Lower leg skin (tissue), 4 donors: ENCODE data around the gene USP20. TPM values are rescaled to one million over a fixed set of nuclear protein-coding genes. Genes with fewer than 3 reads are reported as not detected.

ENCODE experiments used
- DNase-seq, 2 donors: peaks; one replicate each; pipeline ENCODE4 v3.0.0-alpha.2; 2019; ENCODE audit warnings: low spot score in 2 of 2
- H3K4me3 ChIP-seq: fragments of 200-600 bp; sonication (generic); 2 replicates; pipeline ENCODE4 v1.5.1; 2017; ENCODE audit warnings: mild to moderate bottlenecking, low read depth; ENCODE audit not compliant: poor library complexity, severe bottlenecking
- POLR2A ChIP-seq, 2 donors: fragments of 450-650 bp; IDR thresholded peaks; one replicate each; pipeline ENCODE4 v1.6.1; 2016 to 2017; ENCODE audit warnings: antibody characterized with exemption in 2 of 2, mild to moderate bottlenecking in 1 of 2, moderate library complexity in 1 of 2
- WGBS, 2 donors: methylation state at CpG; one replicate each; pipeline ENCODE4 v1.1.5; 2018; 5-methylcytosine and 5-hydroxymethylcytosine counted together
- intact Hi-C: fragments of 100-400 bp; cut with DNase I; formaldehyde crosslinking; loops from one replicate; pipeline ENCODE4 v1.15.0; 2023; ENCODE audit warnings: low total_unique reads
- microRNA-seq, 2 donors: library from miRNA; unstranded; fragments of <30 nt; microRNA quantifications; one replicate each; pipeline ENCODE4, GENCODE V29; 2016; ENCODE audit warnings: borderline replicate concordance in 2 of 2, borderline number of aligned reads in 1 of 2
- total RNA-seq, 4 donors: library from RNA; depleted of rRNA; stranded (reverse); fragments of >200 nt; gene quantifications; one replicate each; pipeline ENCODE4 v1.1.0, GENCODE V29; 2016
- TF ChIP-seq, protein P1 (sequence below), 3 donors: fragments of 450-650 bp; IDR thresholded peaks; one replicate each; pipeline ENCODE4 v1.5.1; 2016; ENCODE audit warnings: antibody characterized with exemption in 3 of 3, mild to moderate bottlenecking in 3 of 3, moderate library complexity in 2 of 3

The USP20 gene
- total RNA-seq, 4 donors from 2014 or later: 20.7 to 39.7 (median 36.1) TPM

GRCh38 chr9:129919841-129920240 lies 84.6 kb downstream of the USP20 start:
- DNase-seq: no peak
- WGBS, 2 donors: 79 to 80% methylated on average over 3 of the region's 3 CpGs
- intact Hi-C loops: no loop called here
- TF ChIP-seq, protein P1, sequence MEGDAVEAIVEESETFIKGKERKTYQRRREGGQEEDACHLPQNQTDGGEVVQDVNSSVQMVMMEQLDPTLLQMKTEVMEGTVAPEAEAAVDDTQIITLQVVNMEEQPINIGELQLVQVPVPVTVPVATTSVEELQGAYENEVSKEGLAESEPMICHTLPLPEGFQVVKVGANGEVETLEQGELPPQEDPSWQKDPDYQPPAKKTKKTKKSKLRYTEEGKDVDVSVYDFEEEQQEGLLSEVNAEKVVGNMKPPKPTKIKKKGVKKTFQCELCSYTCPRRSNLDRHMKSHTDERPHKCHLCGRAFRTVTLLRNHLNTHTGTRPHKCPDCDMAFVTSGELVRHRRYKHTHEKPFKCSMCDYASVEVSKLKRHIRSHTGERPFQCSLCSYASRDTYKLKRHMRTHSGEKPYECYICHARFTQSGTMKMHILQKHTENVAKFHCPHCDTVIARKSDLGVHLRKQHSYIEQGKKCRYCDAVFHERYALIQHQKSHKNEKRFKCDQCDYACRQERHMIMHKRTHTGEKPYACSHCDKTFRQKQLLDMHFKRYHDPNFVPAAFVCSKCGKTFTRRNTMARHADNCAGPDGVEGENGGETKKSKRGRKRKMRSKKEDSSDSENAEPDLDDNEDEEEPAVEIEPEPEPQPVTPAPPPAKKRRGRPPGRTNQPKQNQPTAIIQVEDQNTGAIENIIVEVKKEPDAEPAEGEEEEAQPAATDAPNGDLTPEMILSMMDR (IDR thresholded peaks at IDR 0.05): no peak
- no peak for TF ChIP-seq POLR2A (IDR thresholded peaks at IDR 0.05)
- no peak overlapping the region for H3K4me3 ChIP-seq

DNA sequence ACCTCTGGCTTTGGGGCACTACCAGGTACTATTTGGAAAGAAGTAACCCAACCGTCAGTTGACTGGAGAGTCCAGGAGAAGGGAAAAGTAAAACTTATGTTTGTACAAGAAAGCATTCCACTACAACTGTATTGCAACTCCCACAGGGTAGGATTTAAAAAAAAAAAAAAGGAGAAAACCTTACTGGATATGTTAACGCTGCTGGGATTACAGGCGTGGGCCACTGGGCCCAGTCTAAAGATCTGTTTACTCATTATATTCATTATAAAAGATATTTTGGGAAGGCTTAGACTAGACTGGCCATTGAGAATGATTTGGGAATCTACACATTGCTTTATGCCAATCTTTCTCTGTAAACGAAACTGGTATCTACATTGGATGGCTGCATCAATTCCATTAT lies 86.6 kb downstream of the USP20 start:
- intact Hi-C loops: no loop called here
- no peak overlapping the region for H3K4me3 ChIP-seq
- no peak for DNase-seq
- WGBS, 2 donors: 91 to 94% methylated on average over 4 of the region's 4 CpGs
- TF ChIP-seq, protein P1 (IDR thresholded peaks at IDR 0.05): no peak
- no peak for TF ChIP-seq POLR2A (IDR thresholded peaks at IDR 0.05)

GRCh38 chr9:129923589-129923988 lies 88.3 kb downstream of the USP20 start:
- 83 to 84% methylated on average over 6 of the region's 6 CpGs for WGBS, 2 donors
- TF ChIP-seq POLR2A (IDR thresholded peaks at IDR 0.05): no peak
- TF ChIP-seq, protein P1 (IDR thresholded peaks at IDR 0.05): no peak
- intact Hi-C loops: no loop called here
- no peak overlapping the region for H3K4me3 ChIP-seq
- DNase-seq: no peak

GRCh38 chr9:129929496-129930125 lies 94.4 kb downstream of the USP20 start:
- intact Hi-C loops: no loop called here
- WGBS, 2 donors: 70 to 74% methylated on average over 9 of the region's 9 CpGs
- no peak for TF ChIP-seq POLR2A (IDR thresholded peaks at IDR 0.05)
- TF ChIP-seq, protein P1 (IDR thresholded peaks at IDR 0.05): no peak
- no peak for DNase-seq
- H3K4me3 ChIP-seq: no peak overlapping the region

DNA sequence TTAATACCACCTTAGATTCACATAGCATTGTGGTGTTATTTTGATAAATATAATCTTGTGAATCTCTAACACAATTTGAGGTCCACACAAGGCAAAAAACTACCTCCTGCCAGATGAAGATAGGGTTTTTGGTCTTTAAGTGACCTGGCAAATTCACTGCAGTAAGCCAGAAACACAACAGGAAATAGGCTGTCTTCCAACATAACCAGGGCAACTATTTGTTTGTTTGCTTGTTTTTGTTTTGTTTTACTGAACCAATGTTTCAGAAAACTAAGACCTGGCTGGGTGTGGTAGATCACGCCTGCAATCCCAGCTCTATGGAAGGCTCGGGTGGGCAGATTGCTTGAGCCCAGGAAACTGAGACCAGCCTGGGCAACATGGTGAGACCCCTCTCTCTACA lies 95.5 kb downstream of the USP20 start:
- intact Hi-C loops: no loop called here
- TF ChIP-seq, protein P1 (IDR thresholded peaks at IDR 0.05): no peak
- 87 to 88% methylated on average over 2 of the region's 2 CpGs for WGBS, 2 donors
- no peak overlapping the region for H3K4me3 ChIP-seq
- no peak for DNase-seq

Small RNA genes within 50 kb of the gene (microRNA-seq; reads per million reads assigned to microRNA genes)
- gene MIR6855: 0.57 to 1.4 reads per million in 2 donors

Other genes starting within 250 kb of the USP20 start
- gene C9orf50, start 214.4 kb upstream of the USP20 start, total RNA-seq: not detected
- gene NTMT1, start 209.3 kb upstream of the USP20 start, total RNA-seq: 10 to 100 TPM; 19.7 to 31.0 (median 25.7) TPM
- gene ASB6, start 193.3 kb upstream of the USP20 start, total RNA-seq: 10 to 100 TPM; 33.0 to 46.9 (median 40.1) TPM
- 10 to 100 TPM; 10.7 to 24.1 (median 16.6) TPM for gene PRRX2, start 169.8 kb upstream of the USP20 start, total RNA-seq
- 10 to 100 TPM; 14.4 to 28.7 (median 23.2) TPM for gene PTGES, start 82.4 kb upstream of the USP20 start, total RNA-seq
- 10 to 100 TPM; 17.0 to 31.0 (median 22.7) TPM for gene TOR1B, start 32.3 kb upstream of the USP20 start, total RNA-seq
- gene TOR1A, start 11.3 kb upstream of the USP20 start, total RNA-seq: 10 to 100 TPM; 26.3 to 44.7 (median 37.7) TPM
- 100 to 1,000 TPM in 1 of 4 donors, 10 to 100 TPM in 3; 56.3 to 105 (median 61.3) TPM for gene C9orf78, start 183 bp upstream of the USP20 start, total RNA-seq
- 10 to 100 TPM; 29.7 to 62.3 (median 40.0) TPM for gene FNBP1, start 207.7 kb downstream of the USP20 start, total RNA-seq
- 10 to 100 TPM; 28.1 to 34.5 (median 32.9) TPM for gene GPR107, start 218.4 kb downstream of the USP20 start, total RNA-seq